ENCODE results near the gene HDGF.

HDGF gene

GRCh38 chr1:156717351-156717750 is 34.1 kb downstream of the HDGF start:
- no peak for DNase-seq

- DNase-seq = no peak
These were observed 36.6 kb downstream of the HDGF start for GRCh38 chr1:156714830-156715229.

GRCh38 chr1:156712626-156713025 is 38.8 kb downstream of the HDGF start:
- DNase-seq = no peak

- no peak for DNase-seq
These were observed 40.3 kb downstream of the HDGF start for GRCh38 chr1:156711011-156711817.

- no peak for DNase-seq
These were observed 41.6 kb downstream of the HDGF start for GRCh38 chr1:156709757-156710489.

GRCh38 chr1:156709031-156709430 is 42.4 kb downstream of the HDGF start:
- no peak for DNase-seq

GRCh38 chr1:156708218-156708661 is 43.2 kb downstream of the HDGF start:
- no peak for DNase-seq

GRCh38 chr1:156707417-156708217 is 43.9 kb downstream of the HDGF start:
- DNase-seq = no peak

GRCh38 chr1:156706657-156707416 is 44.6 kb downstream of the HDGF start:
- no peak for DNase-seq

GRCh38 chr1:156705918-156706656 is 45.4 kb downstream of the HDGF start:
- peak; percentile 67 for DNase-seq

- no peak for DNase-seq
These were observed 46.1 kb downstream of the HDGF start, which contains the start of gene CRABP2 for GRCh38 chr1:156705321-156705917. TSS of gene CRABP2 (minus strand) at chr1:156705583. CDS start at chr1:156705446, 137 bp downstream.

- DNase-seq = no peak
These were observed 46.5 kb downstream of the HDGF start for GRCh38 chr1:156704930-156705320.

- no peak for DNase-seq
These were observed 47.2 kb downstream of the HDGF start for GRCh38 chr1:156704166-156704711.

- DNase-seq = no peak
These were observed 47.7 kb downstream of the HDGF start for GRCh38 chr1:156703741-156704140.

GRCh38 chr1:156703336-156703735 is 48.1 kb downstream of the HDGF start:
- DNase-seq = no peak

GRCh38 chr1:156700736-156701531 is 50.5 kb downstream of the HDGF start:
- no peak for DNase-seq

GRCh38 chr1:156698995-156699394 is 52.5 kb downstream of the HDGF start:
- DNase-seq = no peak

GRCh38 chr1:156697481-156697880 is 54.0 kb downstream of the HDGF start:
- no peak for DNase-seq

- DNase-seq = no peak
These were observed 54.7 kb downstream of the HDGF start for GRCh38 chr1:156696755-156697154.

GRCh38 chr1:156694690-156694962 is 56.8 kb downstream of the HDGF start:
- no peak for DNase-seq
